GM12892 (cell line): ENCODE measurements around the gene TMEM120B.

Source experiments
- POLR2A ChIP-seq: IDR thresholded peaks from 2 replicates; pipeline ENCODE4 v1.6.1; 2011; ENCODE audit warnings: low read depth, low read length, control low read depth
- POLR2AphosphoS5 ChIP-seq: IDR thresholded peaks from 2 replicates; pipeline ENCODE4 v1.6.1; 2011; ENCODE audit warnings: low read depth, low read length, control low read depth
- TAF1 ChIP-seq: IDR thresholded peaks from 2 replicates; pipeline ENCODE4 v1.6.1; 2011; ENCODE audit warnings: low read depth, mild to moderate bottlenecking, control low read depth, low read length, borderline replicate concordance

DNA sequence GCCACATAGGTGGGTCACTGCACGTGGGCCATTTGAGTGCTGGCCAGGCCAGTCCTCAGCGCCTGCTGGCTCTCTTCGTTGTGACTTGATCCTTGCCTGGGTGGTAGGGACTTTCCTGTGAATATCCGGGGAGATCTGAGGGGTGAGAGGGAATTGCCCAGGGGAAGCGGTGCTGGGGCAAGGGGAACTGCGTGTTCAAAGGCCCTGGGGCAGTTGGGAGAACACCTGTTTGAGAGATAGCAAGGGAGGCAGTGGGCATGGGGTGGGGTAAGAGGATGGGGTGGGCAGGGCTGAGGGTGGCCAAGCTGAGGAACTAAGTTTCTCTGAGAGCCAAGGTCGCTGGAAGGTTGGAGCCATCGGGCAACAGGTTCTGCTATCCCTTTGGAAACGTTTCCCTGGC is 116.3 kb downstream of the TMEM120B start:
- TF ChIP-seq POLR2AphosphoS5 (no peak), POLR2A (no peak), TAF1 (no peak)
